Vagina (tissue), 2 donors: ENCODE data around the gene EGFR. TPM values are rescaled to one million over a fixed set of nuclear protein-coding genes. Genes with fewer than 3 reads are reported as not detected.

Experiments used
- DNase-seq, 2 donors: peaks; one replicate each; pipeline ENCODE4 v3.0.0-alpha.2; 2017; ENCODE audit errors: extremely low spot score in 2 of 2
- H3K27ac ChIP-seq: fragments of 200-600 bp; sonication (generic); one replicate; pipeline ENCODE4 v1.5.1; 2019
- H3K27me3 ChIP-seq: fragments of 200-600 bp; sonication (generic); one replicate; pipeline ENCODE4 v1.5.1; 2019
- H3K36me3 ChIP-seq, 2 donors: fragments of 200-600 bp; sonication (generic); one replicate each; pipeline ENCODE4 v1.5.1; 2017 to 2019
- H3K4me1 ChIP-seq: fragments of 200-600 bp; sonication (generic); one replicate; pipeline ENCODE4 v1.5.1; 2019
- H3K4me3 ChIP-seq, 2 donors: fragments of 200-600 bp; sonication (generic); 1 replicate in 1 of 2; 2 replicates in 1 of 2; pipeline ENCODE4 v1.5.1; 2016 to 2019
- H3K9me3 ChIP-seq: fragments of 200-600 bp; sonication (generic); one replicate; pipeline ENCODE4 v1.5.1; 2019
- CTCF ChIP-seq, 3 experiments: fragments of 450-650 bp in 2 of 3; fragments of 200-600 bp in 1 of 3; sonication (generic) in 1 of 3; IDR thresholded peaks; one replicate each; pipeline ENCODE4 v1.5.1; 2017 to 2019; ENCODE audit warnings: antibody characterized with exemption in 3 of 3, mild to moderate bottlenecking in 2 of 3, moderate library complexity in 2 of 3
- POLR2A ChIP-seq, 2 donors: fragments of 450-650 bp; IDR thresholded peaks; one replicate each; pipeline ENCODE4 v1.6.1; 2017; ENCODE audit warnings: antibody characterized with exemption in 2 of 2, mild to moderate bottlenecking in 2 of 2, moderate library complexity in 2 of 2
- POLR2AphosphoS5 ChIP-seq, 2 donors: sonication (generic); formaldehyde crosslinking; IDR thresholded peaks; one replicate each; pipeline ENCODE4 v1.9.0; 2017; ENCODE audit warnings: antibody characterized with exemption in 2 of 2, mild to moderate bottlenecking in 2 of 2, low read depth in 1 of 2; ENCODE audit not compliant: insufficient read depth in 1 of 2
- intact Hi-C: fragments of 100-400 bp; cut with DNase I; formaldehyde crosslinking; loops from one replicate; pipeline ENCODE4 v1.15.1; 2023
- total RNA-seq: library from RNA; depleted of rRNA; stranded (reverse); fragments of >200 nt; gene quantifications from one replicate; pipeline ENCODE4 v1.2.3, GENCODE V29; 2016

The EGFR gene
- total RNA-seq, 1 donor from 2014 or later = 130 TPM

GRCh38 chr7:55135462-55135861 lies 116.6 kb downstream of the EGFR start:
- Histone ChIP-seq H3K36me3 (no peaks in the 10 kb centered on the region), H3K4me1 (peaks cover 60% of the 10 kb centered on the region), H3K27ac (no peak overlapping the region), H3K4me3 (no peak overlapping the region), H3K27me3 (no peaks in the 10 kb centered on the region), H3K9me3 (no peaks in the 10 kb centered on the region)
- intact Hi-C loops = loop anchor here (10.0 kb wide), 1 partner anchor 51 kb away; no protein-coding TSS in a partner anchor
- DNase-seq = no peak
- TF ChIP-seq POLR2A (IDR thresholded peaks at IDR 0.05) (no peak), CTCF (IDR thresholded peaks at IDR 0.05) (no peak), POLR2AphosphoS5 (IDR thresholded peaks at IDR 0.05; ENCODE audit: insufficient read depth in 1 of 2, low read depth in 1 of 2) (no peak)

- no peak for DNase-seq
- H3K4me1 ChIP-seq = peaks cover 38% of the 10 kb centered on the region
Observed at GRCh38 chr7:55138663-55139062, 119.8 kb downstream of the EGFR start.

GRCh38 chr7:55140221-55140940 lies 121.6 kb downstream of the EGFR start:
- H3K36me3 ChIP-seq = peaks cover 0 to 15% of the 10 kb centered on the region in 2 donors
- TF ChIP-seq CTCF (IDR thresholded peaks at IDR 0.05) (no peak), POLR2A (IDR thresholded peaks at IDR 0.05) (no peak), POLR2AphosphoS5 (IDR thresholded peaks at IDR 0.05; ENCODE audit: insufficient read depth in 1 of 2, low read depth in 1 of 2) (peak in 1 of 2 donors; percentile 18)
- no peaks in the 10 kb centered on the region for H3K27me3 ChIP-seq
- DNase-seq = peak; percentile 28 to 83
- H3K4me1 ChIP-seq = peaks cover 24% of the 10 kb centered on the region
- intact Hi-C loops = no loop called here
- no peaks in the 10 kb centered on the region for H3K9me3 ChIP-seq
- H3K4me3 ChIP-seq = no peak overlapping the region
- peak overlapping the region; percentile 42 for H3K27ac ChIP-seq

More at GRCh38 chr7:55138663-55139062, 119.8 kb downstream of the EGFR start:
- Histone ChIP-seq H3K27me3 (no peaks in the 10 kb centered on the region), H3K27ac (no peak overlapping the region), H3K36me3 (peaks cover 0 to 10% of the 10 kb centered on the region in 2 donors), H3K4me3 (no peak overlapping the region), H3K9me3 (no peaks in the 10 kb centered on the region)
- TF ChIP-seq POLR2A (IDR thresholded peaks at IDR 0.05) (no peak), POLR2AphosphoS5 (IDR thresholded peaks at IDR 0.05; ENCODE audit: insufficient read depth in 1 of 2, low read depth in 1 of 2) (no peak), CTCF (IDR thresholded peaks at IDR 0.05) (no peak)
- intact Hi-C loops = loop anchor here (10.0 kb wide), 1 partner anchor 54 kb away; no protein-coding TSS in a partner anchor

GRCh38 chr7:55140941-55141278 lies 122.1 kb downstream of the EGFR start:
- Histone ChIP-seq H3K36me3 (peaks cover 0 to 20% of the 10 kb centered on the region in 2 donors), H3K27me3 (no peaks in the 10 kb centered on the region), H3K9me3 (no peaks in the 10 kb centered on the region), H3K27ac (peak overlapping the region; percentile 42), H3K4me3 (no peak overlapping the region), H3K4me1 (peaks cover 24% of the 10 kb centered on the region)
- DNase-seq = no peak
- intact Hi-C loops = no loop called here
- TF ChIP-seq POLR2A (IDR thresholded peaks at IDR 0.05) (no peak), CTCF (IDR thresholded peaks at IDR 0.05) (no peak), POLR2AphosphoS5 (IDR thresholded peaks at IDR 0.05; ENCODE audit: insufficient read depth in 1 of 2, low read depth in 1 of 2) (no peak)

GRCh38 chr7:55142919-55143600 lies 124.2 kb downstream of the EGFR start:
- DNase-seq = no peak
- H3K36me3 ChIP-seq = peaks cover 0 to 38% of the 10 kb centered on the region in 2 donors

More at GRCh38 chr7:55142919-55143600, 124.2 kb downstream of the EGFR start:
- Histone ChIP-seq H3K27ac (no peak overlapping the region), H3K4me3 (no peak overlapping the region), H3K4me1 (peaks cover 18% of the 10 kb centered on the region), H3K9me3 (no peaks in the 10 kb centered on the region), H3K27me3 (no peaks in the 10 kb centered on the region)
- intact Hi-C loops = no loop called here
- TF ChIP-seq POLR2A (IDR thresholded peaks at IDR 0.05) = no peak
